OCI-LY7 (cell line): ENCODE results near the gene GARRE1. TPM values are rescaled to one million over a fixed set of nuclear protein-coding genes. Genes with fewer than 3 reads are reported as not detected.

Experiments
- BruUV-seq: library from RNA; stranded (reverse); fragments of 400-500 nt; replicated peaks from 2 replicates; lab custom pipeline; 2021; lab: Mats Ljungman, UMichigan
- CTCF ChIA-PET: fragments of 300-600 bp; sonication (Branson Sonifier 250); formaldehyde crosslinking; loops from one replicate; lab custom pipeline; 2022; ENCODE audit warnings: antibody characterized with exemption; ENCODE audit not compliant: unreplicated experiment; lab: Charles Lee
- POLR2A ChIA-PET: fragments of 300-600 bp; sonication (Branson Sonifier 250); formaldehyde crosslinking; loops from one replicate; lab custom pipeline; 2022; ENCODE audit warnings: antibody characterized with exemption; lab: Charles Lee
- DNase-seq: peaks from one replicate; pipeline ENCODE4 v3.0.0-alpha.2; 2015; ENCODE audit warnings: low spot score
- H2AFZ ChIP-seq: fragments of 200-600 bp; sonication (generic), shearing (Covaris generic); 2 replicates; pipeline ENCODE4 v1.6.1; 2014; ENCODE audit warnings: mild to moderate bottlenecking, antibody characterized with exemption, low read length, moderate library complexity
- H3K27ac ChIP-seq: fragments of 200-600 bp; sonication (generic); 2 replicates; pipeline ENCODE4 v1.5.1; 2014; ENCODE audit warnings: mixed run types, low read depth, mild to moderate bottlenecking, moderate library complexity, low read length, inconsistent platforms; ENCODE audit not compliant: poor library complexity, severe bottlenecking
- H3K36me3 ChIP-seq: fragments of 200-600 bp; sonication (generic); 2 replicates; pipeline ENCODE4 v1.6.1; 2014; ENCODE audit warnings: mild to moderate bottlenecking, antibody characterized with exemption, low read length, moderate library complexity, mixed read lengths; ENCODE audit not compliant: insufficient read depth
- H3K4me1 ChIP-seq: fragments of 200-600 bp; sonication (generic); 2 replicates; pipeline ENCODE4 v1.5.1; 2014; ENCODE audit warnings: mild to moderate bottlenecking, low read length; ENCODE audit not compliant: insufficient read depth, poor library complexity, severe bottlenecking
- H3K4me2 ChIP-seq: fragments of 200-600 bp; sonication (generic); 2 replicates; pipeline ENCODE4 v1.6.1; 2014; ENCODE audit warnings: mild to moderate bottlenecking, low read length
- H3K4me3 ChIP-seq: fragments of 200-600 bp; sonication (generic); 2 replicates; pipeline ENCODE4 v1.5.1; 2014; ENCODE audit warnings: mild to moderate bottlenecking, low read depth, low read length; ENCODE audit not compliant: poor library complexity, severe bottlenecking
- H3K79me2 ChIP-seq: fragments of 200-600 bp; sonication (generic); 2 replicates; pipeline ENCODE4 v1.6.1; 2016; ENCODE audit warnings: low read depth, mild to moderate bottlenecking, low read length, moderate library complexity, mixed read lengths; ENCODE audit not compliant: insufficient read depth
- H3K9me2 ChIP-seq: fragments of 200-600 bp; sonication (generic); 2 replicates; pipeline ENCODE4 v1.6.1; 2016; ENCODE audit warnings: mild to moderate bottlenecking, low read length, mixed read lengths; ENCODE audit not compliant: insufficient read depth
- H3K9me3 ChIP-seq: fragments of 200-600 bp; sonication (generic); 2 replicates; pipeline ENCODE4 v1.6.1; 2014; ENCODE audit warnings: mild to moderate bottlenecking, mixed run types, low read length, mixed read lengths
- H4K20me1 ChIP-seq: fragments of 200-600 bp; sonication (generic); 2 replicates; pipeline ENCODE4 v1.6.1; 2014; ENCODE audit warnings: mild to moderate bottlenecking, antibody characterized with exemption, low read length, moderate library complexity, mixed read lengths; ENCODE audit not compliant: insufficient read depth
- EZH2phosphoT487 ChIP-seq: fragments of 200-600 bp; sonication (generic); IDR thresholded peaks from 2 replicates; pipeline ENCODE4 v1.6.1; 2018; ENCODE audit warnings: low read depth, borderline replicate concordance, mild to moderate bottlenecking, mixed run types, antibody characterized with exemption, low read length, moderate library complexity, mixed read lengths
- intact Hi-C: fragments of 100-400 bp; cut with micrococcal nuclease; formaldehyde crosslinking; loops from one replicate; pipeline ENCODE4 v1.10.0; 2022; ENCODE audit not compliant: unreplicated experiment
- total RNA-seq, 2 experiments: library from RNA; depleted of rRNA in 1 of 2; stranded (reverse); fragments of >200 nt in 1 of 2; shearing (Covaris generic) in 1 of 2; gene quantifications; 2 replicates each; pipeline ENCODE4 v1.2.3, GENCODE V29; 2014 to 2022
- TF ChIP-seq, protein P1 (sequence below): fragments of 200-600 bp; sonication (generic); conservative IDR thresholded peaks from 2 replicates; pipeline ENCODE4 v1.5.1; 2014; ENCODE audit warnings: mild to moderate bottlenecking, antibody characterized with exemption, low read length, moderate library complexity, mixed read lengths

GARRE1 gene
- total RNA-seq, 2 experiments from 2014 or later, result 15.4 to 18.8 TPM

- Histone ChIP-seq H4K20me1 (no peaks in the 10 kb centered on the region), H3K4me1 (peaks cover 6% of the 10 kb centered on the region)
- CTCF ChIA-PET, result no interaction called here
Measured at GRCh38 chr19:34243876-34244578, 10.3 kb upstream of the GARRE1 start.

GRCh38 chr19:34244611-34245299, 9.6 kb upstream of the GARRE1 start:
- ChIA-PET POLR2A (interaction anchor here (0.6 to 0.8 kb wide), 4 partner anchors 23 to 1320 kb away, joined by 3 to 7 read pairs (median 3); no protein-coding TSS in a partner anchor), CTCF (interaction anchor here (0.6 kb wide), 1 partner anchor 120 kb away, joined by 4 read pairs; the partner anchor contains the start of gene GPI)
- intact Hi-C loops, result no loop called here
- Histone ChIP-seq H3K4me3 (no peak overlapping the region), H3K4me2 (no peak overlapping the region), H3K9me2 (no peaks in the 10 kb centered on the region), H3K9me3 (no peaks in the 10 kb centered on the region), H2AFZ (no peak overlapping the region), H3K27ac (no peak overlapping the region), H4K20me1 (no peaks in the 10 kb centered on the region), H3K79me2 (no peaks in the 10 kb centered on the region), H3K4me1 (peaks cover 6% of the 10 kb centered on the region), H3K36me3 (no peaks in the 10 kb centered on the region)
- no peak for DNase-seq
- BruUV-seq, result no TSS peak
- no peak for TF ChIP-seq EZH2phosphoT487
- TF ChIP-seq, protein P1, sequence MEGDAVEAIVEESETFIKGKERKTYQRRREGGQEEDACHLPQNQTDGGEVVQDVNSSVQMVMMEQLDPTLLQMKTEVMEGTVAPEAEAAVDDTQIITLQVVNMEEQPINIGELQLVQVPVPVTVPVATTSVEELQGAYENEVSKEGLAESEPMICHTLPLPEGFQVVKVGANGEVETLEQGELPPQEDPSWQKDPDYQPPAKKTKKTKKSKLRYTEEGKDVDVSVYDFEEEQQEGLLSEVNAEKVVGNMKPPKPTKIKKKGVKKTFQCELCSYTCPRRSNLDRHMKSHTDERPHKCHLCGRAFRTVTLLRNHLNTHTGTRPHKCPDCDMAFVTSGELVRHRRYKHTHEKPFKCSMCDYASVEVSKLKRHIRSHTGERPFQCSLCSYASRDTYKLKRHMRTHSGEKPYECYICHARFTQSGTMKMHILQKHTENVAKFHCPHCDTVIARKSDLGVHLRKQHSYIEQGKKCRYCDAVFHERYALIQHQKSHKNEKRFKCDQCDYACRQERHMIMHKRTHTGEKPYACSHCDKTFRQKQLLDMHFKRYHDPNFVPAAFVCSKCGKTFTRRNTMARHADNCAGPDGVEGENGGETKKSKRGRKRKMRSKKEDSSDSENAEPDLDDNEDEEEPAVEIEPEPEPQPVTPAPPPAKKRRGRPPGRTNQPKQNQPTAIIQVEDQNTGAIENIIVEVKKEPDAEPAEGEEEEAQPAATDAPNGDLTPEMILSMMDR, result no peak

More at GRCh38 chr19:34243876-34244578, 10.3 kb upstream of the GARRE1 start:
- Histone ChIP-seq H3K9me3 (no peaks in the 10 kb centered on the region), H2AFZ (no peak overlapping the region), H3K36me3 (no peaks in the 10 kb centered on the region), H3K27ac (no peak overlapping the region), H3K79me2 (no peaks in the 10 kb centered on the region), H3K4me3 (no peak overlapping the region), H3K9me2 (no peaks in the 10 kb centered on the region), H3K4me2 (no peak overlapping the region)
- POLR2A ChIA-PET, result interaction anchor here (0.6 to 0.8 kb wide), 4 partner anchors 24 to 1319 kb away, joined by 3 to 7 read pairs (median 3); no protein-coding TSS in a partner anchor
- DNase-seq, result no peak
- intact Hi-C loops, result no loop called here
- TF ChIP-seq, protein P1, result no peak
- no peak for TF ChIP-seq EZH2phosphoT487
- no TSS peak for BruUV-seq
